Measurements from ENCODE around the gene ZFHX3.

Gene ZFHX3

DNA sequence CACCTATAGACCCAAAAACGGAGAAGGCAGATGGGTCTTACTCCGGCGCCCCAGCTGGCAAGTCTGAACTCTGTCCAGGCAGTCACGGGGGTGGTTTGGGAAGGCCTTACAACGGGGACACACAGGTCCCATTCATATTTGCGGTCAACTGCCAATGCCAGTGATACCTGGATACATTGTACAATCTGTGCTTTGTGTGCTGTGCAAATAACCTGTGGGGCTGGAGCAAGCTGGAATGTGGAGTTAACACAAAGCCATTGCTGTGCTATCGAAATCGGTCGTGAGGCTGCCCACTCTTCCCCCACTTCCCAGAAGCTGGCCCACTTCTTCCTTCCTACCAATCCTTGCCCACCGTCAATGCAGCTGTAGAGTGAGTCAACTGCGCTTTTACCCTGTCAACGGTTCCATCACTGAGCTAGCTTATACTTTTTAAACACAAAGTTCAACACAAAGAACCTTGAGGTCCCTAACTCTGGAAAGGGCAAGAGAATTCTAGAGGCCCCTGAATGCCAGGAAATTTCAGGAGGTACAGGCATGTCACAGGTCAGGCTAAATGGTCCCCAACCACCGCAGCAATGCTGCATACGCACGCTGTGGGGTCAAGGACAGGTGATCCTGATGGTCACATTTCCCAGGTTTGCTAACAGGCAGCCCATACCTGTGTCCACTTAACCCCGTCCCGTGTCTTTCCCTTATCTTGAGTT, 122.8 kb downstream of the ZFHX3 start:
- no peak for DNase-seq

DNA sequence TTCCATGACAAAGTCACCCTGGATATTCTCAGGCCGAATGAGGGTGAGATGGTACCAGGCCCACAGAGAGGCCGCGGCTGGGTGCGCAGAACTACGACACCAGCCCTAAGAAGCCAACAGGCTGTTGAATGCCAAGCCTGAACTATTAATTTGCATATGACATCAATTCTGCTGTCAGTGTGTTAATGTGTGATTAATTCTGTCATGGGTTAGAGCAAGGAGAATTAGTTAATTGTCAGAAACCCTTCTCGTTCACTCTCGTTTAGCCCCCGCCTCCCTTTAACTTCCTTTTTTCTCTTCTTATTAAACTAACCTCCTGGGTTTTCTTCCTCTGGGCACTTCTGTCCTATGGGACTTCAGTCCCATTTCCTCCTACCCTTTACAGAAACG, 123.4 kb downstream of the ZFHX3 start:
- no peak for DNase-seq

GRCh38 chr16:72923757-72924156, 124.2 kb downstream of the ZFHX3 start:
- DNase-seq, result no peak

GRCh38 chr16:72922714-72923113, 125.2 kb downstream of the ZFHX3 start:
- no peak for DNase-seq

DNA sequence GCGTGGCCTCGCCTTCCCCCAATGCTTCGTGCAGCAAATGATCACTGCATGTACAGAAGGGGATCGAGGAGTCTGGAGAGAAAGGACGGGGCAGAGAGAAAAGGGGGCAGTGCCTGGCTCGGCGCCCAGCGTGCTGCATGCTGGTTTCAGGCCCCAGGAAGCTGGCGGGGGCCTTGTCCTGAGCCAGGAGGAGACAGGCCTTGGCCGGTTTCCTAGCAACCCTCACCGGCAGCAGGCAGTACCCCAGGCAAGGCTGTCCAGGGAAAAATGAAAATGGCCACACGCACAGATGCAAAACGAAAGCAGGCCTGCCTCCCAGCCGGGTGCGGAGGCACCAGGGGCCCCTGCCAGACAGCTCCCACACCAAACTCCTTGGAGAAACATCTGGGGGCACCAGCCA, 126.3 kb downstream of the ZFHX3 start:
- no peak for DNase-seq

- no peak for DNase-seq
Measured at GRCh38 chr16:72921106-72921505, 126.8 kb downstream of the ZFHX3 start.

DNA sequence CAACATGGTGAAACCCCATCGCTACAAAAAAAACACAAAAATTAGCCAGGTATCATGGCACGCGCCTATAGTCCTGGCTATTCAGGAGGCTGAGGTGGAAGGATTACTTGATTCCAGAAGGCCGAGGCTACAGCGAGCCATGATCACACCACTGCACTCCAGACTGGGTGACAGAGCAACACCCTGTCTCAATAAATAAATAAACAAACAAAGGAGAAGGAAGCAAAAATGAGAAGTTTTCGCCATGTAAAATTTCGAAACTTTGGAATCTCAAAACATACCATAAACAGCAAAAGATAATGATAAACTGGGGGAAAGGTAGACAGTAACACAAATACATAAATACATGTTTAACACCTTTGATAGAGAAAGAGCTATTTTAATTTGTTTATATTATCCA, 130.9 kb downstream of the ZFHX3 start:
- no peak for DNase-seq

GRCh38 chr16:72915331-72915730, 132.6 kb downstream of the ZFHX3 start:
- DNase-seq, result no peak

GRCh38 chr16:72913551-72913950, 134.4 kb downstream of the ZFHX3 start:
- DNase-seq, result no peak

DNA sequence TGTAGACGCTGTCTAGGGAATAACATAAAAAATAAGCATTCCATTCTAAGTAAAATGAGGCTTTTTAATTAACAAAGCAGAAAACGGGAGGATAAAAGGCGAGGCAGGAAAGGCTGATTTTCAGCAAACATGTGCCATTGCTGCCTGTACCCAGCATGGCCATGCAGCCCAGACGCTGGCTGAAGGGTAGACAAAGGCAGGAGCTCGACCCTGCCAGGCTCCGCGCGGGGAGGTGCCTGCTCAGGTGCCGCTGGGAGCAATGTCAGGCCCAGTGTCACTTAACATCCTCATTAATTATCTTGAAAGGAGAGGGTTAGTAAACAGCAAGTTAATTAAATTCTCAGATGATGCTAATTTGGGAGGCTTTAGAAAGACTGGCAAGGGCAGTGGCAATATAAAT, 136.0 kb downstream of the ZFHX3 start:
- no peak for DNase-seq

- DNase-seq, result no peak
Measured at GRCh38 chr16:72910875-72911274, 137.1 kb downstream of the ZFHX3 start.

DNA sequence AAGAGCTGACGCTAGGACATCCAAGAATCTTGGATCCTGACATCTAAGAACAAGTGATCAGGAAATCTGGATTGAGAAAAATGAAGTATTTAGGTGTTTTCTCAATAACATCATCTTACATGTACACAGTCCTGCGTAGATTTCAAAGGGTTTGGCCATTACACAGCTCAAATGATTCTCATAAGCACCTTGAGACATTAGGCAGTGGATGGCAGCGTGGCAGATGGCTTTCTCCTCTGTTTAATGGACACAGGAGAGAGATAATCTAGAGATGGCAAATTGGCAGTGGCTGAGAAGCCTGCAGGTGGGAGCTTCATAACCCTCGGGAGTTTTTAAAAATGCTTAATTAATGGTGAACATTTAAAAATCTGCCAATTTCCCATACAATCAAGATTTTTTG, 137.5 kb downstream of the ZFHX3 start:
- DNase-seq, result no peak

- DNase-seq, result no peak
Measured at GRCh38 chr16:72909196-72909595, 138.7 kb downstream of the ZFHX3 start.

GRCh38 chr16:72908362-72909167, 139.4 kb downstream of the ZFHX3 start:
- no peak for DNase-seq

DNA sequence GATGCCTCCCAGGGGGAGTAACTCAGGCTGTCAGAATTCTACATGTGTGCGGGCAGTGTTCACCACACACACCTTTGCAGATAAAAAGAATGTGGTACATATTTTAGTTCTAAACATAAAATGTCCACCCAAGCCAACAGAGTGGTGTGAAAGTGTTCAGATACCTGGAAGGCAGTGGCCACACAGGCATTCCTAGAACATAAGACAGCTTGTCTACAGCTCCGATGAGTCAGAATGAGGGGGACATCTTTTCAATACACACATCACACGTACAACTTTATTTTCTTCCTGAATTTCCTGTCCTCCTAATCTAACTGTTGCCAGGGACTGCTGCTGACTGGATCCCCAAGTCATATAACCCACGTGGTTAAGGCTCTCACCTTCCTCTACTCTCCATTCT, 142.3 kb downstream of the ZFHX3 start:
- DNase-seq, result no peak

- no peak for DNase-seq
Measured at GRCh38 chr16:72903176-72903575, 144.8 kb downstream of the ZFHX3 start.

- no peak for DNase-seq
Measured at GRCh38 chr16:72902206-72902605, 145.7 kb downstream of the ZFHX3 start.

GRCh38 chr16:72901000-72901627, 146.8 kb downstream of the ZFHX3 start:
- no peak for DNase-seq

GRCh38 chr16:72898216-72898825, 149.6 kb downstream of the ZFHX3 start:
- DNase-seq, result no peak

- DNase-seq, result no peak
Measured at GRCh38 chr16:72897707-72898106, 150.2 kb downstream of the ZFHX3 start.

DNA sequence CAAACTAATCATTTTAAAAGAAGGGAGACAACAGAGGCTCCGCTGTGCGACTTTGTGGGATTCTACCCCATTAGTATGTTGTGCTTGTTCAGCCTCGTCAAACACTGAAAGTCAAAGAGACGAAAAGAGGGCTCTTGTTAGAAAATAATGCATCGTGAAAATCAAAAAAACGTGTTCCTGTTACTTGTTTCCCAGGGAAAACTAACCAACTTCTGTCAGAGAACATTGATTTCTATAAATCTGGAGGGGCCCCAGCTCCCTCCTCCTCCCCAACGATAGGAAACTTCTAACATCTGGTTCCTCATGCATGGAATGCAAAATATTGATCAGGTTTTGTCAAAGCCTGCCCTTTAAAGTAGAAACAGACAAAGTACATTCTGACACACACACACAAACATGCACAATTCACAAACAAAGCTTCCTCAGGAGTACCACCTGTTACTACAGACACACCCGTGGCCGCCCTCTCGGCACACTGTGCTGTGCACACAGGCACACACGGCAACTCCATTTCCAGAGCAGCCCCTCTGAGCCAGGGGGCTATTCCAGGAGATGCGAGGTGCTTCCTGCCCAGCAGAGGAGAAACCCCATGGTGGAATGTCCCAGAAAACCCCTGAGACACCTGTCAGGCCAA, 151.3 kb downstream of the ZFHX3 start:
- no peak for DNase-seq

DNA sequence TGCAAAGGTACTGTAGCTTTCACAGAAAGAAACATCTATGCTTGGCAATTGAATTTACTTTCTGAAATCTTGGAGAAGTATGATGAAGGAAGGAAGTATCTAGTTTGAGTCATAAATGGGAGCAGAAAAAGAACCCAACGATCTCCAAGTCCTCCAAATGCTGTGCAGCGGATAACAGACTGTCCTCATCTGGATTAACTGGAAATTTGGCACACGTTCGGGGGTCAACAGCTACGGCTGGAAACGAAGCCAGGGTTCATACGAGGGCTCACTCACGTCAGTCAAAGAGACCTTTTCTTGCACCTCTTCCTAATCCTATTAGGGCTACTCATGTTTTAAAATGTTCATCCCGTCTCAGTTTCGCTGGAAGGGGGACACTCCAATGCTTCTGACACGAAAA, 152.0 kb downstream of the ZFHX3 start:
- DNase-seq, result no peak
